ENCODE measurements around the gene ZNF385B. TPM values are rescaled to one million over a fixed set of nuclear protein-coding genes. Genes with fewer than 3 reads are reported as not detected.

The ZNF385B gene
- total RNA-seq, 1 donor from 2014 or later = 1.9 TPM

GRCh38 chr2:179605341-179605740 lies 256.1 kb downstream of the ZNF385B start:
- H3K9me3 Mint-ChIP-seq = no peaks in the 10 kb centered on the region
- TF ChIP-seq CTCF (conservative IDR thresholded peaks at IDR 0.05) = no peak

GRCh38 chr2:179604598-179604997 lies 256.8 kb downstream of the ZNF385B start:
- Mint-ChIP-seq H3K27ac (no peak overlapping the region), H3K4me1 (ENCODE audit: unreplicated experiment) (no peaks in the 10 kb centered on the region), H3K9me3 (no peaks in the 10 kb centered on the region), H3K4me3 (no peak overlapping the region), H3K36me3 (no peaks in the 10 kb centered on the region), H3K27me3 (no peaks in the 10 kb centered on the region)
- TF ChIP-seq CTCF (conservative IDR thresholded peaks at IDR 0.05) = no peak
- DNase-seq (ENCODE audit: extremely low spot score, unreplicated experiment) = no peak

More at GRCh38 chr2:179605341-179605740, 256.1 kb downstream of the ZNF385B start:
- H3K27ac Mint-ChIP-seq = no peak overlapping the region
- DNase-seq (ENCODE audit: extremely low spot score, unreplicated experiment) = no peak
- H3K27me3 Mint-ChIP-seq = no peaks in the 10 kb centered on the region
- H3K4me3 Mint-ChIP-seq = no peak overlapping the region
- H3K36me3 Mint-ChIP-seq = no peaks in the 10 kb centered on the region
- no peaks in the 10 kb centered on the region for H3K4me1 Mint-ChIP-seq (ENCODE audit: unreplicated experiment)

- Mint-ChIP-seq H3K27ac (no peak overlapping the region), H3K4me3 (no peak overlapping the region), H3K9me3 (no peaks in the 10 kb centered on the region), H3K36me3 (no peaks in the 10 kb centered on the region), H3K27me3 (no peaks in the 10 kb centered on the region), H3K4me1 (ENCODE audit: unreplicated experiment) (no peaks in the 10 kb centered on the region)
- DNase-seq (ENCODE audit: extremely low spot score, unreplicated experiment) = no peak
- no peak for TF ChIP-seq CTCF (conservative IDR thresholded peaks at IDR 0.05)
These were observed 259.0 kb downstream of the ZNF385B start for GRCh38 chr2:179602452-179602851.

- Mint-ChIP-seq H3K9me3 (peaks cover 5% of the 10 kb centered on the region), H3K27me3 (no peaks in the 10 kb centered on the region), H3K27ac (peak overlapping the region; percentile 89), H3K4me1 (ENCODE audit: unreplicated experiment) (peaks cover 7% of the 10 kb centered on the region), H3K36me3 (no peaks in the 10 kb centered on the region), H3K4me3 (no peak overlapping the region)
- no peak for TF ChIP-seq CTCF (conservative IDR thresholded peaks at IDR 0.05)
- no peak for DNase-seq (ENCODE audit: extremely low spot score, unreplicated experiment)
These were observed 265.4 kb downstream of the ZNF385B start for GRCh38 chr2:179596018-179596417.

GRCh38 chr2:179595284-179595683 lies 266.1 kb downstream of the ZNF385B start:
- Mint-ChIP-seq H3K4me1 (ENCODE audit: unreplicated experiment) (peaks cover 7% of the 10 kb centered on the region), H3K27me3 (no peaks in the 10 kb centered on the region), H3K27ac (no peak overlapping the region), H3K36me3 (no peaks in the 10 kb centered on the region), H3K4me3 (no peak overlapping the region), H3K9me3 (peaks cover 5% of the 10 kb centered on the region)
- no peak for TF ChIP-seq CTCF (conservative IDR thresholded peaks at IDR 0.05)
- no peak for DNase-seq (ENCODE audit: extremely low spot score, unreplicated experiment)

All from type B pancreatic cell (in vitro differentiated cells).